NOMO-1 treated with dmso at 0.1 percent for 144 hours (cell line): ENCODE measurements around the gene TNFAIP6.

Source experiments
- DNase-seq: peaks from one replicate; lab custom pipeline; 2025; ENCODE audit not compliant: unreplicated experiment; lab: John Stamatoyannopoulos, UW

Gene TNFAIP6

GRCh38 chr2:151359768-151360461 lies 2.5 kb downstream of the TNFAIP6 start:
- DNase-seq = no peak

DNA sequence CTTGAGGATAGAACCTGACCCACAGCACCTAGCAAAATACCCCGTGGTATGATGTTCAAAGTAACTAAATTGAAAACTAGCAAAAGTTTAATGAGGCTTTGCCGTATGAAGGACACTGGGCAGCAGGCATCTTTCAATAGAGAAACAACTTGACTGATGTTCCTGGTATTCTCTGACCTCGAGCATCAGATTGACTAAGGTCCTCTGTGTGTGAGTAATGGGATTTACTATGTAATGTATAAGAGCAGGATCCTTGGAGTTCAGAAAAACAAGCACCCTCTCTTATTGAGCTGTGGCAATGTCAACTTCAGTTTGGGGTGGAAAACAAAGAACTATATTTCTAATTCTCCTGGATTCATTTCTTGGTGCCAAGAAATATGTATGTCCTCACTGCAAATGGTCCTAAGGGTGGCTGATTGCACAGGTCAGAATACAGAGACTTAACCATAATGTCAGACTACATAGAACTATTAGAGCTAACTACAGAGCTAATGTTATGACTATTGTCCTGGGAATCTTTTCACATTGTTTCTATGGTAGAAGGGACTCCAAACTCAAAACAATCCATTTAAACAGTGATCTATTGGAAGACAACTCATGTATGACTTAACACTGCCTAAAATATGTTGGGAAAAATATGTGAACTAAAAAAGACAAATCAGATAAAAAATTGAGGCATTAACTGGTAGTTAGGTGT lies 4.4 kb downstream of the TNFAIP6 start:
- no peak for DNase-seq

GRCh38 chr2:151363709-151364108 lies 6.3 kb downstream of the TNFAIP6 start:
- no peak for DNase-seq

- DNase-seq = no peak
Observed at GRCh38 chr2:151367571-151367970, 10.2 kb downstream of the TNFAIP6 start.

DNA sequence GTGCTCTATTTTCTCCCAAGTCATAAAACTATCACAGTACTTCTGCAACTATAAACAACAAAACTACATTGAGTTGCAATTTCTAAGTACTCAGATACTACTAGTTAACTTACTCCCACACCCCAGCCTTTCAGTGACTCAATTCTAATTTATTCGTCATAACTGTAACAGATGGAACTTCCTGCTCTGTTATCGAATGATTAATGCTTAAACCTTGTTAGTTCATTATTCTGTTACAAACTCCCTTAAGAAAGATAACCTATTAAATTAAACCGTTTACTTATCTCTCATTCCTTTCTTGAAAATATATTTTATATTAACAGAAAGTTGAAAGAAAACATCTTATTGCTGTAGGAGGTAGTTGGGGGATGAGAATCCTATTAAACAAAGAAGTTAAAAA lies 17.0 kb downstream of the TNFAIP6 start:
- no peak for DNase-seq

GRCh38 chr2:151379169-151379568 lies 21.8 kb downstream of the TNFAIP6 start:
- DNase-seq = no peak

DNA sequence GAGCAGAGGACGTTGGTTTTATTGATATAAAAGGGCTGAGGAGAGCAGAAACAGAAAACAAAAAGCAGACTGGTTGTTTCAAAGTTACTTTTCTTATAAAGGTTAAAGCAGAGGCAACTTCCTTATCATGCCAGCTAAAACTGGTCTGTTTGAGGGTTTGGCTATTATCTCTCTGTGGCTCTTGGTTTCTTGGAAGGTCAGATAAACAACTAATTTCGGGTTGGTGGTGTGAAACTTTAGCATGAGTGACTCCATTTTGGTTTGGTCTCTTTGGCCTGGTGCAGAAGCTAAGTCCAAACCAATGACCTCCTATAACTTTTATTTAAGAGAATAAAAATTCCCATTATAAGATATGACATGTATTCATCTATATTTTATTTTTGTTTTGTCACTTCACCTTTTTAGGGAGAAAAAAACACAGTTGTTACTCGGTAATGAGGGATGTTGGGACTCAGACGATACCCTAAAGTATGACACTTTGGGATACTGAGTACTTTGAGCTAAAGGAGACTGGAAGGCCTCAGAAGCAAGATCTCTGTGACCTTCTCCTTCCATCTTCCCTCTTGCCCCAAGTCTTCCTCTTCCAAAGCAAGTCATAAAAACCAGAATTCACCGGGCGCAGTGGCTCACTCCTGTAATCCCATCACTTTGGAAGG lies 23.3 kb downstream of the TNFAIP6 start:
- no peak for DNase-seq

DNA sequence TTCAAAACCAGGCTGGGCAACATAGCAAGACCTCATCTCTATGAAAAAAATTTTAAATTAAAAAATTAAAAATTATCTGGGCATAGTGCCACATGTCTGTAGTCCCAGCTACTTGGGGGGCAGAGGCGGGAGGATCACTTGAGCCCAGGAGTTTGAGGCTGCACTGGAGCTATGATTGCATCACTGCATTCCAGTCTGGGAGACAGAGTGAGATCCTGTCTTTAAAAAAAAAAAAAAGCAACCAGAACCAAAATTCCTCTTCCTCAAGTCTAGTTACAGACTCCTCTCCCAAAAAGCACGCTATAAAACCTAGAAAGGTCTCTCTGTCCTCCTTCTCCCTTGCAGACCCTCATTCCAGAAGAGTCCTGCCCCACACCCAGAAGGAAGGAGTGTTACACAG lies 23.9 kb downstream of the TNFAIP6 start:
- DNase-seq = no peak

GRCh38 chr2:151388011-151388410 lies 30.6 kb downstream of the TNFAIP6 start:
- DNase-seq = no peak

GRCh38 chr2:151391436-151391835 lies 34.0 kb downstream of the TNFAIP6 start:
- DNase-seq = no peak

DNA sequence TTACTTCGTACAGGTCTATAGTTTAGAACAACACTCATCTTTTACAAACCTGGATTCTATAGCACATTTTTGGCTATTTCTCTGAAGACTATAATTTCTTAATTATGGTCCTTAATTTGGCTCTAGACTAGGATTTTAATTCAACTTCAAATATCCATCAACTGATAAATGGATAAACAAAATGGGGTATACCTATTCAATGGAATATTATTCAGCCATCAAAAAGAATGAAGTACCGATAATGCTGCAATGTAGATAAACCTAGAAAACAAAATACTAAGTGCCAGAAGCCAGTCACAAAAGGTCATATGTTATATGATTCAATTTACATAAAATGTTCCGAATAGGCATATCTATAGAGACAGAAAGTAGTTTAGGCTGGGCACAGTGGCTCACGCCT lies 37.1 kb downstream of the TNFAIP6 start:
- DNase-seq = no peak

- no peak for DNase-seq
Observed at GRCh38 chr2:151395509-151396374, 38.4 kb downstream of the TNFAIP6 start.

GRCh38 chr2:151399981-151400380 lies 42.6 kb downstream of the TNFAIP6 start:
- DNase-seq = no peak

- no peak for DNase-seq
Observed at GRCh38 chr2:151401149-151401548, 43.8 kb downstream of the TNFAIP6 start.

DNA sequence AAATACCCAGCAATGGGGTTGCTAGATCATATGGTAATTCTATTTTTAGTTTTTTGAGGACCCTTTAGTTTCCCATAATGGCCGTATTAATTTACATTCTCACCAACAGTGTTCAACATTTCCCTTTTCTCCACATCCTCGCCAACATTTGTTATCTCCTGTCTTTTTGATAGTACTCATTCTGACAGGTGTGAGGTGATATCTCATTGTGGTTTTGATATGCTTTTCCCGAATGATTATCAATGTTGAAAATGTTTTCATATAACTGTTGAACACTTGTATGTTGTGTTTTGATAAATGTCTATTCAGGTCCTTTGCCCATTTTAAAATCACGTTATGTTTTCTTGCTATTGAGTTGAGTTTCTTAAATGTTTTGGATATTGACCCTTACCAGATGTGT lies 46.5 kb downstream of the TNFAIP6 start:
- DNase-seq = no peak

GRCh38 chr2:151405376-151405775 lies 48.0 kb downstream of the TNFAIP6 start:
- no peak for DNase-seq

DNA sequence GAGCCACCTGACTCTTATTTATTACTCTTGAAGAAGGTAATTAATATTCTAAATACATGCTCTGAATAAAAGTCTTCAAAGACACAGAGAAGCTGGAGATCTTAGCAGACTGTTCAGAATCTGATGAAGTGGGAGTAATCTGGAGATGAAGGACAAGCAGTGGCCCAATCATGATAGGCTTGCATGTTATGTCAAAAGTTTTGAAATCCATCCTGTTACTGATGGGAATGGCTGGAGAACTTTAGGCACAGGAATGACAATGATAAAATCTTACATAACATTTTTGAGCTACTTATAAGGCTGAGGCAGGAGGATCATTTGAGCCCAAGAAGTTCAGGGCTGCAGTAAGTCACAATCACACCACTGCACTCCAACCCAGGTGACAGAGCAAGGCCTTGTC lies 49.9 kb downstream of the TNFAIP6 start:
- DNase-seq = no peak

DNA sequence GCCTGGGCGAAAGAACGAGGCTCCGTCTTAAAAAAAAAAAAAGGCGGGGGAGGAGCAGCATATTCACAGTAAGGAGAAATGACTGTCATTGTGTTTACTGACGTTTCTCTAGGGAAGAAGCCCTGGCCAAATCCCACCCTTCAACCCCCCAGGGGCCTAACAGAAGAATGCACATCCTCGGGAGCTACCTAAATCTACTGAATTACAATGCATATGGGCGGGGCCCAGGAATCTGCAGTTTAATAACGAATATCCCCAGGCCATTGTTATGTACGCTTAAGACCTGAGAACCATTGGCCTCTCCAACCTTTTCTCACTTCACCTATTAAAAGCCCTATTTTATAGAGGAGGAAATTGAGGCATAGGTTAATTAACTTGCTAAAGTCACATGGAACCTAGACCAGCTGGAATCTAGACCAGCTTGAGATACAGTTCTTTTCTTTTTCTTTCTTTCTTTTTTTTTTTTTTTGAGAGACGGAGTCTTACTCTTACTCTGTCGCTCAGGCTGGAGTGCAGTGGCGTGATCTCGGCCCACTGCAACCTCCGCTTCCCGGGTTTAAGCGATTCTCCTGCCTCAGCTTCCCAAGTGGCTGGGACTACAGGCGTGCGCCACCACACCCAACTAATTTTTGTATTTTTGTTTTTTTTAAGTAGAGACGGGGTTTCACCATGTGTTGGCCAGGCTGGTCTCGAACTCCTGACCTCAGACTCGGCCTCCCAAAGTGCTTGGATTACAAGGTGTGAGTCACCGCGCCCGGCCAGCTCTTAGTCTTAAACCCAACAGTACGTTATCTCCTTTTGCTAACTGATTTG lies 51.6 kb downstream of the TNFAIP6 start:
- no peak for DNase-seq

GRCh38 chr2:151409601-151410484 lies 52.5 kb downstream of the TNFAIP6 start, which contains the start of gene RIF1:
Gene RIF1, plus strand, starts transcription at chr2:151409902. Its CDS starts 522 bp downstream, at chr2:151410424.
- peak; percentile 84 for DNase-seq
